ENCODE data around the gene PRKCE.

DNA sequence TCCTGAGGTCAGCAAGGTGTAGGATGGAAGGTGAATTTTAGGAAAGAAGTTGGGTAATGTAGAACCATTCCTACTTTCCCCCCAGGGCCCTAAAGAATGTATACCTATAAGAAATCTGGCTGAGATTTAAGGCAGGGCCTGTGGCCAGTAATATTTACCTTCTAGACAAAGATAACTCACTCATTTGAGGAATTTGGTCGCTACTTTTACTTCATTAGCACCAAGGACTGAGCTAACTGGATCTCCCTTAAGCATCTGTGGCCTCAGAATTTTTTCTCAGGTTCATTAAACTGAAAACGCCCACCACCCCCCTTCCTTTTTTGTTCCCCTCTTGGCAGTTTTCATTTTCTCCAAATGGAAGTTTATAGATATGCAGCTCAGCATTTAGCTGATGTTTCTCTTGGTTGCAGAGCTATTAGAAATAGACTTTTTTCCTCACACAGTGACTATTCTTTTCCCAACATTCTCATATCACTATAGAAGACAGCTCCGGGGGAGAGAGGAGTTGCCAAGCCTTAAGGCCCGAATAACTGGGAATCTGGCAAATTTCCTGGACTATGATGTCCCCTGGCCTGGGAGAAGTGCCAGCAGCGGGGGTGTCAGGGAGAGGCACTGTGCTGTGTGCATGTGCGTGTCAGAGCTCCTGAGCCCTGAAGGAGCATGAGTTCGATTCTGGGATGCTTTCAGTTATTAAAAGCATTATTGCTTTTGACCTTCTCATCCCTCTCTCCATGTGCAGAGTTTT, 310.9 kb downstream of the PRKCE start:
- TF ChIP-seq POLR2A (IDR thresholded peaks at IDR 0.05) (no peak), CTCF (IDR thresholded peaks at IDR 0.05) (no peak)
